ENCODE measurements around the gene ERMN. TPM values are rescaled to one million over a fixed set of nuclear protein-coding genes. Genes with fewer than 3 reads are reported as not detected.

Gene ERMN
- not detected in 2 replicates for total RNA-seq

GRCh38 chr2:157325786-157326185, at the start of gene ERMN:
TSS of gene ERMN (minus strand) at chr2:157325824. CDS start at chr2:157325642, 182 bp downstream.

Other genes starting within 250 kb of the ERMN start
- 30.1 and 32.5 TPM in 2 replicates for gene GALNT5, start 68.1 kb downstream of the ERMN start, total RNA-seq
- gene CYTIP, start 118.3 kb upstream of the ERMN start, total RNA-seq = not detected in 2 replicates

All from nasal cavity respiratory epithelium epithelial cell of viscerocranial mucosa (primary cell).